HG02943 (cell line): ENCODE data around the gene CARF.
"Not testable (repeated sequence)": the region's sequence is repeated elsewhere in the genome, so short reads cannot be mapped to it uniquely, and the experiment has no call there.

ENCODE experiments used
- ATAC-seq: cut with Tn5 transposase; IDR thresholded peaks from one replicate; pipeline ENCODE4 v1.9.1; 2021; ENCODE audit warnings: mild to moderate bottlenecking, low read depth, moderate library complexity; ENCODE audit not compliant: unreplicated experiment

Gene CARF

GRCh38 chr2:202933139-202933510 lies 21.1 kb downstream of the CARF start:
- ATAC-seq: no peak

GRCh38 chr2:202933958-202934357 lies 21.9 kb downstream of the CARF start:
- ATAC-seq: no peak

- ATAC-seq: no peak
These were observed 22.4 kb downstream of the CARF start for GRCh38 chr2:202934456-202934855.

GRCh38 chr2:202938960-202939359 lies 26.9 kb downstream of the CARF start:
- no peak for ATAC-seq

GRCh38 chr2:202941771-202942170 lies 29.7 kb downstream of the CARF start:
- ATAC-seq: no peak

GRCh38 chr2:202944408-202944807 lies 32.3 kb downstream of the CARF start:
- no peak for ATAC-seq

- no peak for ATAC-seq
These were observed 32.7 kb downstream of the CARF start for GRCh38 chr2:202944816-202945215.

- no peak for ATAC-seq
These were observed 33.4 kb downstream of the CARF start for GRCh38 chr2:202945497-202945896.

- not testable (repeated sequence) for ATAC-seq
These were observed 37.3 kb downstream of the CARF start for GRCh38 chr2:202949333-202949732.

- ATAC-seq: no peak
These were observed 38.5 kb downstream of the CARF start for GRCh38 chr2:202950592-202950991.

- ATAC-seq: no peak
These were observed 48.4 kb downstream of the CARF start for GRCh38 chr2:202960524-202960923.

- no peak for ATAC-seq
These were observed 51.6 kb downstream of the CARF start for GRCh38 chr2:202963712-202964111.

- no peak for ATAC-seq
These were observed 53.9 kb downstream of the CARF start for GRCh38 chr2:202965810-202966460.

GRCh38 chr2:202969404-202969803 lies 57.3 kb downstream of the CARF start:
- ATAC-seq: not testable (repeated sequence)

GRCh38 chr2:202976809-202977208 lies 64.7 kb downstream of the CARF start:
- no peak for ATAC-seq

GRCh38 chr2:202982779-202983491 lies 70.9 kb downstream of the CARF start:
- no peak for ATAC-seq

GRCh38 chr2:202989749-202990148 lies 77.7 kb downstream of the CARF start:
- ATAC-seq: no peak

- ATAC-seq: no peak
These were observed 78.4 kb downstream of the CARF start for GRCh38 chr2:202990501-202990900.

- not testable (repeated sequence) for ATAC-seq
These were observed 85.0 kb downstream of the CARF start for GRCh38 chr2:202997113-202997512.

GRCh38 chr2:203002054-203002821 lies 90.2 kb downstream of the CARF start:
- no peak for ATAC-seq

GRCh38 chr2:203003716-203004115 lies 91.6 kb downstream of the CARF start:
- ATAC-seq: no peak
